Measurements from ENCODE around the gene CAPS.
"Not testable (repeated sequence)": the region's sequence is repeated elsewhere in the genome, so short reads cannot be mapped to it uniquely, and the experiment has no call there.

Gene CAPS

DNA sequence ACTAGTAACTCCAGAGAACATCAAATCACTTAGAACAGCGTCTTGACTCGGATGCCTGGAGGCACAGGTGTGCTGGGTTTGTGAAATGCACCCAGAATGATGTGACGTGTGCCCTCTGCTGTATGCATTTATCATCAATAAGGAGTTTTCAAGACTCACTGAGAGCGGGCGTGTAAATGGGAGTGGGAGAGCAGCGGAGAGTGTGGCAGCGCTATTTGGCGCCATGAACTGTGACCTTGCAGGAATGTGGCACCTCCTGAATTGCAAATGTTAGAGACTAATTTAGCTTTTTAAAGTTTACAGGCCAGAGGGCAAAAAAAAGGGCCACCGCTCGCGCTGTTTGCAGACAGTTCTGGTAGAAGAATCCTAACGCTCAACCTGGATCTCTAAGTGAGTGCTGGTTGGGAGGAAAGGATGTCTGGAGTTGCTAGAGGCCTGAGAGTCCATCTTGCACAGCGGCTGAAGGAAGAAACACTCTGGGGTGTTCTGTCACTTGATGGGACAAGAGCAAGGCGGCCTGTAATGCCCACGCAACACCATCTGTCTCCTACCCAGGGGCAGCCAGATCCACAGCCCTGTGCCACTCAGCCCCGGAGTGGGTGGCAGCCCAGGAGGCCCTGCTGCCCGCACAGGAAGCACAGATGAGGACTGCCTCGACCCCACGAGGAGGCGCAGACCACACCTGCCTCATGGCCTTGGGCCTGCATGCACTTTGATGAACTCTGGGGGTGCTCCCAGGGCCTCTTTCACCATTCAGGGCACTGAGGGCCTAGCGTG lies 44.2 kb downstream of the CAPS start:
- Histone ChIP-seq H3K36me3 (no peaks in the 10 kb centered on the region), H3K4me1 (peaks cover 11 to 71% (median 56%) of the 10 kb centered on the region in 4 donors), H3K27me3 (no peaks in the 10 kb centered on the region), H3K4me3 (no peak overlapping the region), H3K9me3 (no peaks in the 10 kb centered on the region), H3K27ac (no peak overlapping the region)
- intact Hi-C loops (cut with DNase I; ENCODE audit: low total_unique reads): no loop called here
- no peak for DNase-seq
- no peak for TF ChIP-seq CTCF (IDR thresholded peaks at IDR 0.05)

GRCh38 chr19:5958851-5959122 lies 44.7 kb downstream of the CAPS start:
- TF ChIP-seq CTCF (IDR thresholded peaks at IDR 0.05): no peak
- intact Hi-C loops (cut with DNase I; ENCODE audit: low total_unique reads): no loop called here
- H3K27me3 ChIP-seq: no peaks in the 10 kb centered on the region
- no peaks in the 10 kb centered on the region for H3K9me3 ChIP-seq
- no peak for DNase-seq
- H3K27ac ChIP-seq: no peak overlapping the region
- H3K4me3 ChIP-seq: no peak overlapping the region
- peaks cover 9 to 67% (median 53%) of the 10 kb centered on the region in 4 donors for H3K4me1 ChIP-seq
- no peaks in the 10 kb centered on the region for H3K36me3 ChIP-seq

- intact Hi-C loops (cut with DNase I; ENCODE audit: low total_unique reads): no loop called here
- Histone ChIP-seq H3K27ac (peak overlapping the region in 1 of 2 donors; percentile 38), H3K27me3 (no peaks in the 10 kb centered on the region), H3K4me1 (peaks cover 4 to 62% (median 48%) of the 10 kb centered on the region in 4 donors), H3K36me3 (no peaks in the 10 kb centered on the region), H3K9me3 (no peaks in the 10 kb centered on the region), H3K4me3 (no peak overlapping the region)
- TF ChIP-seq CTCF (IDR thresholded peaks at IDR 0.05): no peak
- no peak for DNase-seq
Observed at GRCh38 chr19:5959260-5960004, 45.4 kb downstream of the CAPS start.

- no peak overlapping the region for H3K4me3 ChIP-seq
- H3K36me3 ChIP-seq: peaks cover 0 to 3% (median 0%) of the 10 kb centered on the region in 3 donors
- peaks cover 0 to 61% (median 42%) of the 10 kb centered on the region in 4 donors for H3K4me1 ChIP-seq
- no peak for TF ChIP-seq CTCF (IDR thresholded peaks at IDR 0.05)
- DNase-seq: no peak
- intact Hi-C loops (cut with DNase I; ENCODE audit: low total_unique reads): no loop called here
- H3K27ac ChIP-seq: peak overlapping the region in 1 of 2 donors; percentile 38
- H3K27me3 ChIP-seq: no peaks in the 10 kb centered on the region
- H3K9me3 ChIP-seq: no peaks in the 10 kb centered on the region
Observed at GRCh38 chr19:5960005-5961001, 46.2 kb downstream of the CAPS start.

DNA sequence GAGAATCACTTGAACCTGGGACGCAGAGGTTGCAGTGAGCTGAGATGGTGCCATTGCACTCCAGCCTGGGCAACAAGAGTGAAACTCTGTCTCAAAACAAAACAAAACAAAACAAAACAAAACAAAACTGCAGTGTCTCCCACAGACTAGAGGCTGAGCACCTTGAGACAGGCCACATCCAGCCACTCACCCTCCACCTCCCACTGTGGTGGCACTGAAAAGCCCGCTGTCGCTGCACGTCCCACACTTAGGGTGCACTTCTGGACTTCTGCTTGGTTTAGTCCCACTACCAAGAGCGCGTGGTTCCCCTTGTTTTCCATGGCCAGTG lies 47.6 kb downstream of the CAPS start:
- Histone ChIP-seq H3K36me3 (peaks cover 0 to 14% (median 0%) of the 10 kb centered on the region in 3 donors), H3K4me1 (peaks cover 0 to 68% (median 37%) of the 10 kb centered on the region in 4 donors)
- intact Hi-C loops (cut with DNase I; ENCODE audit: low total_unique reads); DNase-seq; H3K27me3 ChIP-seq; H3K9me3 ChIP-seq; H3K4me3 ChIP-seq; H3K27ac ChIP-seq: not testable (repeated sequence)

Data from tibial artery (tissue), 4 donors.